H1 (cell line): ENCODE measurements around the gene CD151. TPM values are rescaled to one million over a fixed set of nuclear protein-coding genes. Genes with fewer than 3 reads are reported as not detected.

Experiments used
- CTBP2 ChIP-seq: IDR thresholded peaks from 2 replicates; pipeline ENCODE4 v1.7.0; 2011; ENCODE audit warnings: borderline replicate concordance, mild to moderate bottlenecking, moderate library complexity, mixed read lengths, low read length; ENCODE audit not compliant: insufficient read depth, insufficient read length
- GTF2F1 ChIP-seq: IDR thresholded peaks from 2 replicates; pipeline ENCODE4 v1.6.1; 2012; ENCODE audit warnings: low read depth, low read length, improper control_type of control experiment, borderline replicate concordance
- POLR2A ChIP-seq, 2 experiments: IDR thresholded peaks; 1 replicate in 1 of 2; 2 replicates in 1 of 2; pipeline ENCODE4 v1.6.1; 2011; ENCODE audit warnings: low read depth in 2 of 2, low read length in 2 of 2, mild to moderate bottlenecking in 2 of 2; ENCODE audit errors: control extremely low read depth in 1 of 2
- RFX5 ChIP-seq: IDR thresholded peaks from 2 replicates; pipeline ENCODE4 v1.6.1; 2011; ENCODE audit warnings: low read depth, low read length, improper control_type of control experiment, borderline replicate concordance
- RXRA ChIP-seq: IDR thresholded peaks from 2 replicates; pipeline ENCODE4 v1.6.1; 2011; ENCODE audit warnings: low read depth, mild to moderate bottlenecking, low read length, moderate library complexity; ENCODE audit not compliant: insufficient read depth
- YY1 ChIP-seq: IDR thresholded peaks from 2 replicates; pipeline ENCODE4 v1.6.1; 2011; ENCODE audit warnings: low read depth, mild to moderate bottlenecking, low read length
- polyA plus RNA-seq, 7 experiments: library from polyadenylated mRNA; depleted of rRNA in 3 of 7; stranded (reverse) in 5 of 7; unstranded in 2 of 7; fragments of >200 nt in 5 of 7; fragments of 200-250 nt in 2 of 7; gene quantifications; 1 replicate in 5 of 7; 2 replicates in 1 of 7; 4 replicates in 1 of 7; pipeline versions ENCODE4 v1.2.1 to v1.2.3, GENCODE V29; 2011 to 2013; ENCODE audit warnings: missing spikeins in 2 of 7, mixed read lengths in 2 of 7
- total RNA-seq: library from RNA; stranded (reverse); fragmentation: NEBNext Ultra II Directional; extraction: Animal tissue kit (Norgen Biotek cat#: 25700); gene quantifications from 2 replicates; pipeline ENCODE4 v1.2.1, GENCODE V29; 2021
- TF ChIP-seq, protein P1 (sequence below): fragments of 300-600 bp; sonication (generic); IDR thresholded peaks from 2 replicates; pipeline ENCODE4 v1.7.1; 2012; ENCODE audit warnings: low read length, moderate library complexity, mild to moderate bottlenecking, inconsistent platforms; ENCODE audit not compliant: insufficient replicate concordance
- TF ChIP-seq, protein P2 (sequence below): IDR thresholded peaks from 2 replicates; pipeline ENCODE4 v1.6.1; 2012; ENCODE audit warnings: inconsistent platforms

The CD151 gene
- total and polyA plus RNA-seq, 2 of the 8 experiments (the other 6 are each of a cell fraction or from before 2014, with no cell fraction given), result 101 to 212 TPM

GRCh38 chr11:791658-792534 is 40.9 kb upstream of the CD151 start (continued):
- TF ChIP-seq, protein P1, sequence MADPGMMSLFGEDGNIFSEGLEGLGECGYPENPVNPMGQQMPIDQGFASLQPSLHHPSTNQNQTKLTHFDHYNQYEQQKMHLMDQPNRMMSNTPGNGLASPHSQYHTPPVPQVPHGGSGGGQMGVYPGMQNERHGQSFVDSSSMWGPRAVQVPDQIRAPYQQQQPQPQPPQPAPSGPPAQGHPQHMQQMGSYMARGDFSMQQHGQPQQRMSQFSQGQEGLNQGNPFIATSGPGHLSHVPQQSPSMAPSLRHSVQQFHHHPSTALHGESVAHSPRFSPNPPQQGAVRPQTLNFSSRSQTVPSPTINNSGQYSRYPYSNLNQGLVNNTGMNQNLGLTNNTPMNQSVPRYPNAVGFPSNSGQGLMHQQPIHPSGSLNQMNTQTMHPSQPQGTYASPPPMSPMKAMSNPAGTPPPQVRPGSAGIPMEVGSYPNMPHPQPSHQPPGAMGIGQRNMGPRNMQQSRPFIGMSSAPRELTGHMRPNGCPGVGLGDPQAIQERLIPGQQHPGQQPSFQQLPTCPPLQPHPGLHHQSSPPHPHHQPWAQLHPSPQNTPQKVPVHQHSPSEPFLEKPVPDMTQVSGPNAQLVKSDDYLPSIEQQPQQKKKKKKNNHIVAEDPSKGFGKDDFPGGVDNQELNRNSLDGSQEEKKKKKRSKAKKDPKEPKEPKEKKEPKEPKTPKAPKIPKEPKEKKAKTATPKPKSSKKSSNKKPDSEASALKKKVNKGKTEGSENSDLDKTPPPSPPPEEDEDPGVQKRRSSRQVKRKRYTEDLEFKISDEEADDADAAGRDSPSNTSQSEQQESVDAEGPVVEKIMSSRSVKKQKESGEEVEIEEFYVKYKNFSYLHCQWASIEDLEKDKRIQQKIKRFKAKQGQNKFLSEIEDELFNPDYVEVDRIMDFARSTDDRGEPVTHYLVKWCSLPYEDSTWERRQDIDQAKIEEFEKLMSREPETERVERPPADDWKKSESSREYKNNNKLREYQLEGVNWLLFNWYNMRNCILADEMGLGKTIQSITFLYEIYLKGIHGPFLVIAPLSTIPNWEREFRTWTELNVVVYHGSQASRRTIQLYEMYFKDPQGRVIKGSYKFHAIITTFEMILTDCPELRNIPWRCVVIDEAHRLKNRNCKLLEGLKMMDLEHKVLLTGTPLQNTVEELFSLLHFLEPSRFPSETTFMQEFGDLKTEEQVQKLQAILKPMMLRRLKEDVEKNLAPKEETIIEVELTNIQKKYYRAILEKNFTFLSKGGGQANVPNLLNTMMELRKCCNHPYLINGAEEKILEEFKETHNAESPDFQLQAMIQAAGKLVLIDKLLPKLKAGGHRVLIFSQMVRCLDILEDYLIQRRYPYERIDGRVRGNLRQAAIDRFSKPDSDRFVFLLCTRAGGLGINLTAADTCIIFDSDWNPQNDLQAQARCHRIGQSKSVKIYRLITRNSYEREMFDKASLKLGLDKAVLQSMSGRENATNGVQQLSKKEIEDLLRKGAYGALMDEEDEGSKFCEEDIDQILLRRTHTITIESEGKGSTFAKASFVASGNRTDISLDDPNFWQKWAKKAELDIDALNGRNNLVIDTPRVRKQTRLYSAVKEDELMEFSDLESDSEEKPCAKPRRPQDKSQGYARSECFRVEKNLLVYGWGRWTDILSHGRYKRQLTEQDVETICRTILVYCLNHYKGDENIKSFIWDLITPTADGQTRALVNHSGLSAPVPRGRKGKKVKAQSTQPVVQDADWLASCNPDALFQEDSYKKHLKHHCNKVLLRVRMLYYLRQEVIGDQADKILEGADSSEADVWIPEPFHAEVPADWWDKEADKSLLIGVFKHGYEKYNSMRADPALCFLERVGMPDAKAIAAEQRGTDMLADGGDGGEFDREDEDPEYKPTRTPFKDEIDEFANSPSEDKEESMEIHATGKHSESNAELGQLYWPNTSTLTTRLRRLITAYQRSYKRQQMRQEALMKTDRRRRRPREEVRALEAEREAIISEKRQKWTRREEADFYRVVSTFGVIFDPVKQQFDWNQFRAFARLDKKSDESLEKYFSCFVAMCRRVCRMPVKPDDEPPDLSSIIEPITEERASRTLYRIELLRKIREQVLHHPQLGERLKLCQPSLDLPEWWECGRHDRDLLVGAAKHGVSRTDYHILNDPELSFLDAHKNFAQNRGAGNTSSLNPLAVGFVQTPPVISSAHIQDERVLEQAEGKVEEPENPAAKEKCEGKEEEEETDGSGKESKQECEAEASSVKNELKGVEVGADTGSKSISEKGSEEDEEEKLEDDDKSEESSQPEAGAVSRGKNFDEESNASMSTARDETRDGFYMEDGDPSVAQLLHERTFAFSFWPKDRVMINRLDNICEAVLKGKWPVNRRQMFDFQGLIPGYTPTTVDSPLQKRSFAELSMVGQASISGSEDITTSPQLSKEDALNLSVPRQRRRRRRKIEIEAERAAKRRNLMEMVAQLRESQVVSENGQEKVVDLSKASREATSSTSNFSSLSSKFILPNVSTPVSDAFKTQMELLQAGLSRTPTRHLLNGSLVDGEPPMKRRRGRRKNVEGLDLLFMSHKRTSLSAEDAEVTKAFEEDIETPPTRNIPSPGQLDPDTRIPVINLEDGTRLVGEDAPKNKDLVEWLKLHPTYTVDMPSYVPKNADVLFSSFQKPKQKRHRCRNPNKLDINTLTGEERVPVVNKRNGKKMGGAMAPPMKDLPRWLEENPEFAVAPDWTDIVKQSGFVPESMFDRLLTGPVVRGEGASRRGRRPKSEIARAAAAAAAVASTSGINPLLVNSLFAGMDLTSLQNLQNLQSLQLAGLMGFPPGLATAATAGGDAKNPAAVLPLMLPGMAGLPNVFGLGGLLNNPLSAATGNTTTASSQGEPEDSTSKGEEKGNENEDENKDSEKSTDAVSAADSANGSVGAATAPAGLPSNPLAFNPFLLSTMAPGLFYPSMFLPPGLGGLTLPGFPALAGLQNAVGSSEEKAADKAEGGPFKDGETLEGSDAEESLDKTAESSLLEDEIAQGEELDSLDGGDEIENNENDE, result no peak
- no peak for TF ChIP-seq RXRA
- no peak for TF ChIP-seq YY1
- TF ChIP-seq RFX5, result no peak
- no peak for TF ChIP-seq POLR2A (IDR thresholded peaks at IDR 0.05; ENCODE audit: control extremely low read depth in 1 of 2, low read depth in 2 of 2, low read length in 2 of 2)
- TF ChIP-seq GTF2F1, result no peak
- TF ChIP-seq CTBP2, result no peak
- TF ChIP-seq, protein P2, sequence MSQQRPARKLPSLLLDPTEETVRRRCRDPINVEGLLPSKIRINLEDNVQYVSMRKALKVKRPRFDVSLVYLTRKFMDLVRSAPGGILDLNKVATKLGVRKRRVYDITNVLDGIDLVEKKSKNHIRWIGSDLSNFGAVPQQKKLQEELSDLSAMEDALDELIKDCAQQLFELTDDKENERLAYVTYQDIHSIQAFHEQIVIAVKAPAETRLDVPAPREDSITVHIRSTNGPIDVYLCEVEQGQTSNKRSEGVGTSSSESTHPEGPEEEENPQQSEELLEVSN, result no peak
